ENCODE measurements around the gene HSH2D. TPM values are rescaled to one million over a fixed set of nuclear protein-coding genes. Genes with fewer than 3 reads are reported as not detected.

The HSH2D gene
- total RNA-seq, 4 donors from 2014 or later, result 1.0 to 5.8 (median 1.6) TPM

DNA sequence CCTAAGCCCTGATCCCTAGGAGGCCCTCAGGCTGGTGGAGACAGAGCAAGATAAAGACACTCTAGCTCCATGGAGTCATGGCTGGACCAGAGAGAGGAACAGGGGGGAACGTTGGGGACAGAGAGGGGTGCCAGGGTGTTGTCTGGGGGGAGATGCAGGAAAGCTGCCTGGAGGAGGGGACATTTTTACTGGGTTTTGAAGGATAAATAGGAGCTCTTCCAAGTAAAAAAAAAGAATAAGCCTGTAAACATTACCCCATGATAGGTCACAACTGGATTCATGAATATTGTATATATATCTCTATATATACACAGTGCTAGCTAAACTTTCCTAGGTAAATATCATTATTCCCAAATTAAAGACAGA is 714 bp downstream of the HSH2D start:
- TF ChIP-seq, protein P1, sequence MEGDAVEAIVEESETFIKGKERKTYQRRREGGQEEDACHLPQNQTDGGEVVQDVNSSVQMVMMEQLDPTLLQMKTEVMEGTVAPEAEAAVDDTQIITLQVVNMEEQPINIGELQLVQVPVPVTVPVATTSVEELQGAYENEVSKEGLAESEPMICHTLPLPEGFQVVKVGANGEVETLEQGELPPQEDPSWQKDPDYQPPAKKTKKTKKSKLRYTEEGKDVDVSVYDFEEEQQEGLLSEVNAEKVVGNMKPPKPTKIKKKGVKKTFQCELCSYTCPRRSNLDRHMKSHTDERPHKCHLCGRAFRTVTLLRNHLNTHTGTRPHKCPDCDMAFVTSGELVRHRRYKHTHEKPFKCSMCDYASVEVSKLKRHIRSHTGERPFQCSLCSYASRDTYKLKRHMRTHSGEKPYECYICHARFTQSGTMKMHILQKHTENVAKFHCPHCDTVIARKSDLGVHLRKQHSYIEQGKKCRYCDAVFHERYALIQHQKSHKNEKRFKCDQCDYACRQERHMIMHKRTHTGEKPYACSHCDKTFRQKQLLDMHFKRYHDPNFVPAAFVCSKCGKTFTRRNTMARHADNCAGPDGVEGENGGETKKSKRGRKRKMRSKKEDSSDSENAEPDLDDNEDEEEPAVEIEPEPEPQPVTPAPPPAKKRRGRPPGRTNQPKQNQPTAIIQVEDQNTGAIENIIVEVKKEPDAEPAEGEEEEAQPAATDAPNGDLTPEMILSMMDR (IDR thresholded peaks at IDR 0.05), result no peak
- DNase-seq (ENCODE audit: low spot score), result no peak
- ATAC-seq (ENCODE audit: low FRiP score), result no peak

DNA sequence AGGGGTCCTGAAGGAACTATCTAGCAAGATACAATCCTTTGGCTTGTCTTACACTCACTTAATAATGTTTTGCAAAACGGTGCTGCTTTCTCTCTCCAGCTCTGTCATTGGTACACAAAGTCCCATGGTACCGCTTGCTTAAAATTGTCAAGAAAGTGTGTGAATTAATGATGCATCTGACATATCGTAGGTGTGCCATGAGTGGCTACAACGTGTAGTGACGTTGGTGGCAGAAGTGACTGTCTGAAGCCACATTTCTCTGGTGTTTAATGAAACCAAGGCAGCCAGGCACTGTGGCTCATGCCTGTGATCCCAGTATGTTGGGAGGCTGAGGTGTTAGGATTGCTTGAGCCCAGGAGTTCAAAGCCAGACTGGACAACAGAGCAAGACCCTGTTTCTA is 2.6 kb downstream of the HSH2D start:
- TF ChIP-seq, protein P1 (IDR thresholded peaks at IDR 0.05), result no peak
- DNase-seq (ENCODE audit: low spot score) (no peak), ATAC-seq (ENCODE audit: low FRiP score) (no peak)

DNA sequence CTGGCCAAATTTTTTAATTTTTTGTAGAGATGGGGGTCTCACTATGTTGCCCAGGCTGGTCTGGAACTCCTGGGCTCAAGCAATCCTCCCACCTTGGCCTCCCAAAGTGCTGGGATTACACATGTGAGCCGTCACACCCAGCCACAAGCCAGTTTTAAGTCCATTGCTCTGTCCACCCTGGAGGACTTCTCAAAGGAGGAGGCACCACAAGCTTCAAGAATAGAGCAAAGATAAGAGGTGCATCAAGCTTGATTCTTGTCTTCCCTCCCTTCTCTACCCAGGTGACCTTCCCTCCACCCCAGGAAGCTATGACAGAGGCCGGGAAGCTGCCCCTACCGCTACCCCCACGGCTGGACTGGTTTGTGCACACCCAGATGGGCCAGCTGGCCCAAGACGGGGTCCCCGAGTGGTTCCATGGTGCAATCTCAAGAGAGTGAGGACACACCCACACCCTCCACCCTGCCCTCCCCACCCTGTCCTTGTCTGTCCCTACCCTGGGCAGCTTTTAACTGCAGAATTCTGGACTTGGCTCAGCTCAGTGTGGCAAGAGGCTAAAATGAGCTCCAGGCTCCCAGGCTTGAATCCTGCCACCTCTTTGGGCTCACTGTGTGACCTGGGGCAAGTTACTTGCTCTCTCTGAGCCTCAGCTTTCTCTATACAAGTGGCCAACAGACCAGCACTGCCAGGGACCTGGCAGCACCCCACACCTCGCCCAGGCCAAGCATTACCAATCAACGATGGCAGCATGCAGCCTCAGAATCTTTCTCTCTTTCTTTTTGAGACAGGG is 5.2 kb downstream of the HSH2D start:
- TF ChIP-seq, protein P1 (IDR thresholded peaks at IDR 0.05), result no peak
- DNase-seq (ENCODE audit: low spot score) (no peak), ATAC-seq (ENCODE audit: low FRiP score) (no peak)

DNA sequence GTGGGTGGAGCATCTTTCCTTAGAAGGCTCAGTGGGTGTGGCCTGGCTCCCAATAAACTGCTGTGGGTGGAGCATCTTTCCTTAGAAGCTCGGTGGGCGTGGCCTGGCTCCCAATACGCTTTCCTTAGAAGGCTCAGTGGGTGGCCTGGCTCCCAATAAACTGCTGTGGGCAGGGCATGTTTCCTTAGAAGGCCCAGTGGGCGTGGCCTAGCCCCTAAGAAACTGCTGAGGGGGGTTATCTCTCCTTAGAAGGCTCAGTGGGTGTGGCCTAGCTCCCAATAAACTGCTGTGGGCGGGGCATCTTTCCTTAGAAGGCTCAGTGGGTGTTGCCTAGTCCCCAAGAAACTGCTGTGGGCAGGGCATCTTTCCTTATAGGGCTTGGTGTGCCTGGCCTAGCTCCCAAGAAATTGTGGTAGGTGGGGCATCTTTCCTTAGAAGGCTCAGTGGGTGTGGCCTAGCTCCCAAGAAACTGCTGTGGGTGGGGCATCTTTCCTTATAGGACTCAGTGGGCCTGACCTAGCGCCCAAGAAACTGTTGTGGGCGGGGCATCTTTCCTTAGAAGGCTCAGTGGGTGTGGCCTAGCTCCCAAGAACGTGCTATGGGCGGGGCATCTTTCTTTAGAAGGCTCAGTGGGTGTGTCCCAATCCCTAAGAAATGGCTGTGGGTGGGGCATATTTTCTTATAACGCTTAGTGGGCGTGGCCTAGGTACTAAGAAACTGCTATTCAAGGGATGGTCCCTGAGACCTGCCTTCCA is 10.3 kb downstream of the HSH2D start:
- TF ChIP-seq, protein P1 (IDR thresholded peaks at IDR 0.05), result no peak
- ATAC-seq (ENCODE audit: low FRiP score) (no peak), DNase-seq (ENCODE audit: low spot score) (no peak)

GRCh38 chr19:16154557-16154956 is 11.1 kb downstream of the HSH2D start:
- TF ChIP-seq, protein P1 (IDR thresholded peaks at IDR 0.05), result no peak
- DNase-seq (ENCODE audit: low spot score), result no peak
- no peak for ATAC-seq (ENCODE audit: low FRiP score)

DNA sequence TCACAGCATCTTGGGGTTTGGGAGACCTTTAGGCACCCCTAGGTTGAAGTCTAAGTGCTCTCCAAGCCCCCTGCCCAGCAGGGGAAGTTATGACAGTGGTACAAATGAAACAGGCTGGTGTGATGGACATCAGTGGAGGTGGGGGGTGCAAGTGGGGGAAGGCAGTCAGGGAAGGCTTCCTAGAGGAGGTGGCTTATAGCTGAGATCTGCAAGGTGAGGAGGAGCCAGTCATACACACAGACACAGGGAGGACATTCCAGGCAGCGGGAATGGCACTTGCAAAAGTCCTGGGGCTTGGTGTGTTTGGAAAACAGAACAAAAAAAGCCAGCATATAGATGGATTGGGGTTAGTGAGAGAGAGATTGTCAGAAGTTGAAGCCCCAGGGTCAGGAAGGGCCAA is 11.6 kb downstream of the HSH2D start:
- TF ChIP-seq, protein P1 (IDR thresholded peaks at IDR 0.05), result no peak
- DNase-seq (ENCODE audit: low spot score) (no peak), ATAC-seq (ENCODE audit: low FRiP score) (no peak)

All from omental fat pad (tissue), 4 donors.